ENCODE measurements around the gene PIK3AP1. TPM values are rescaled to one million over a fixed set of nuclear protein-coding genes. Genes with fewer than 3 reads are reported as not detected.

The PIK3AP1 gene
- total and polyA plus RNA-seq, 2 of the 13 experiments (the other 11 are each of a cell fraction or from before 2014, with no cell fraction given) = 3.6 to 13.8 TPM

DNA sequence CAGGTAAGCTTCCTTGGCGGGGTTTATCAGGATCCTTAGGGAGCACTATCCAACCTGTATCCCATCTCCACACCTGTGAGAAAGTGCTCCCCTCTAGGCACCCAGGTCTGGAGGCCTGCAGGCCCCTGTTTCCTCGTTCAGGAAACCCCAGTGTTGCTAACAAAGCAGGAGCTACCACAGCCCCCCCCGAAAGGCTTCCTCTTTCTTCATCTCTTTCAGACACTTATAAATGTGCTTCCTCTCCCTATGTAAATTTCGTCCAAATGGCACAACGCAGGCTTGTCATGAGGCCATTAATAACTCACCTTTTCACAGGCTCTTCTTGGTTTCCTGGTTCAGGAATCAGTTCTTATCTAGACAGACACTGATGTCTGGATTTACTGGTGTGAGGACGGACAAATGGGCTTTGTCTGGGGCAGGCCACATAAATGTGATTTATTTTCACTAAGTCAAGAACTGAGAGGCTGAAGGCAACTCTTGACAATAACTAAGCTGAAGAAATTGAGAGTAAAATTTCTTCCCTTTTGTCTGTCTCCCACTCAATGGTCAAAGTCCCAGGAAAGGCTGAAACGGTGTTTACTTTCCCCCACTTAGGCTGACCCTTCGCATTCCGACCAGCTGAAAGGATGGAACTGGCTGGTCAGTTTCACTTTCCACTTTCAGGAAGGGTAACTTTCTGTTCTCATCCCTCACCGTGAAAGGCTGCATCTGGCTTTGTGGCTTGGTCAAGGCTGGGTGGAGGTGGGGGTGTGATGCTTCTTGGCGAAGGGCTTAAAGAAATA is 46.8 kb downstream of the PIK3AP1 start (continued):
- TF ChIP-seq, protein P1, sequence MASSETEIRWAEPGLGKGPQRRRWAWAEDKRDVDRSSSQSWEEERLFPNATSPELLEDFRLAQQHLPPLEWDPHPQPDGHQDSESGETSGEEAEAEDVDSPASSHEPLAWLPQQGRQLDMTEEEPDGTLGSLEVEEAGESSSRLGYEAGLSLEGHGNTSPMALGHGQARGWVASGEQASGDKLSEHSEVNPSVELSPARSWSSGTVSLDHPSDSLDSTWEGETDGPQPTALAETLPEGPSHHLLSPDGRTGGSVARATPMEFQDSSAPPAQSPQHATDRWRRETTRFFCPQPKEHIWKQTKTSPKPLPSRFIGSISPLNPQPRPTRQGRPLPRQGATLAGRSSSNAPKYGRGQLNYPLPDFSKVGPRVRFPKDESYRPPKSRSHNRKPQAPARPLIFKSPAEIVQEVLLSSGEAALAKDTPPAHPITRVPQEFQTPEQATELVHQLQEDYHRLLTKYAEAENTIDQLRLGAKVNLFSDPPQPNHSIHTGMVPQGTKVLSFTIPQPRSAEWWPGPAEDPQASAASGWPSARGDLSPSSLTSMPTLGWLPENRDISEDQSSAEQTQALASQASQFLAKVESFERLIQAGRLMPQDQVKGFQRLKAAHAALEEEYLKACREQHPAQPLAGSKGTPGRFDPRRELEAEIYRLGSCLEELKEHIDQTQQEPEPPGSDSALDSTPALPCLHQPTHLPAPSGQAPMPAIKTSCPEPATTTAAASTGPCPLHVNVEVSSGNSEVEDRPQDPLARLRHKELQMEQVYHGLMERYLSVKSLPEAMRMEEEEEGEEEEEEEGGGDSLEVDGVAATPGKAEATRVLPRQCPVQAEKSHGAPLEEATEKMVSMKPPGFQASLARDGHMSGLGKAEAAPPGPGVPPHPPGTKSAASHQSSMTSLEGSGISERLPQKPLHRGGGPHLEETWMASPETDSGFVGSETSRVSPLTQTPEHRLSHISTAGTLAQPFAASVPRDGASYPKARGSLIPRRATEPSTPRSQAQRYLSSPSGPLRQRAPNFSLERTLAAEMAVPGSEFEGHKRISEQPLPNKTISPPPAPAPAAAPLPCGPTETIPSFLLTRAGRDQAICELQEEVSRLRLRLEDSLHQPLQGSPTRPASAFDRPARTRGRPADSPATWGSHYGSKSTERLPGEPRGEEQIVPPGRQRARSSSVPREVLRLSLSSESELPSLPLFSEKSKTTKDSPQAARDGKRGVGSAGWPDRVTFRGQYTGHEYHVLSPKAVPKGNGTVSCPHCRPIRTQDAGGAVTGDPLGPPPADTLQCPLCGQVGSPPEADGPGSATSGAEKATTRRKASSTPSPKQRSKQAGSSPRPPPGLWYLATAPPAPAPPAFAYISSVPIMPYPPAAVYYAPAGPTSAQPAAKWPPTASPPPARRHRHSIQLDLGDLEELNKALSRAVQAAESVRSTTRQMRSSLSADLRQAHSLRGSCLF (CRISPR knock-in tag; IDR thresholded peaks at IDR 0.05; ENCODE audit: borderline replicate concordance) = no peak
- TF ChIP-seq, protein P2, sequence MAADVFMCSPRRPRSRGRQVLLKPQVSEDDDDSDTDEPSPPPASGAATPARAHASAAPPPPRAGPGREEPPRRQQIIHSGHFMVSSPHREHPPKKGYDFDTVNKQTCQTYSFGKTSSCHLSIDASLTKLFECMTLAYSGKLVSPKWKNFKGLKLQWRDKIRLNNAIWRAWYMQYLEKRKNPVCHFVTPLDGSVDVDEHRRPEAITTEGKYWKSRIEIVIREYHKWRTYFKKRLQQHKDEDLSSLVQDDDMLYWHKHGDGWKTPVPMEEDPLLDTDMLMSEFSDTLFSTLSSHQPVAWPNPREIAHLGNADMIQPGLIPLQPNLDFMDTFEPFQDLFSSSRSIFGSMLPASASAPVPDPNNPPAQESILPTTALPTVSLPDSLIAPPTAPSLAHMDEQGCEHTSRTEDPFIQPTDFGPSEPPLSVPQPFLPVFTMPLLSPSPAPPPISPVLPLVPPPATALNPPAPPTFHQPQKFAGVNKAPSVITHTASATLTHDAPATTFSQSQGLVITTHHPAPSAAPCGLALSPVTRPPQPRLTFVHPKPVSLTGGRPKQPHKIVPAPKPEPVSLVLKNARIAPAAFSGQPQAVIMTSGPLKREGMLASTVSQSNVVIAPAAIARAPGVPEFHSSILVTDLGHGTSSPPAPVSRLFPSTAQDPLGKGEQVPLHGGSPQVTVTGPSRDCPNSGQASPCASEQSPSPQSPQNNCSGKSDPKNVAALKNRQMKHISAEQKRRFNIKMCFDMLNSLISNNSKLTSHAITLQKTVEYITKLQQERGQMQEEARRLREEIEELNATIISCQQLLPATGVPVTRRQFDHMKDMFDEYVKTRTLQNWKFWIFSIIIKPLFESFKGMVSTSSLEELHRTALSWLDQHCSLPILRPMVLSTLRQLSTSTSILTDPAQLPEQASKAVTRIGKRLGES (CRISPR knock-in tag; IDR thresholded peaks at IDR 0.05; ENCODE audit: borderline replicate concordance) = no peak
- no peak for TF ChIP-seq ZNF253 (CRISPR knock-in tag; IDR thresholded peaks at IDR 0.05; ENCODE audit: borderline replicate concordance)
- peak; percentile 57; the same call in 1 of the 2 replicates for TF ChIP-seq NAIF1 (CRISPR knock-in tag; IDR thresholded peaks at IDR 0.05; ENCODE audit: borderline replicate concordance)
- TF ChIP-seq WIZ (CRISPR knock-in tag; IDR thresholded peaks at IDR 0.05) = 0 out of 2 replicates have a peak, but pooled peaks have one; percentile 43
- TF ChIP-seq ZNF549 (CRISPR knock-in tag; IDR thresholded peaks at IDR 0.05) = no peak
- no peak for TF ChIP-seq ZNF598 (CRISPR knock-in tag; IDR thresholded peaks at IDR 0.05; ENCODE audit: borderline replicate concordance)
- 0 out of 2 replicates have a peak, but pooled peaks have one; percentile 15 for TF ChIP-seq ZNF121 (CRISPR knock-in tag; IDR thresholded peaks at IDR 0.05)
- no peak for TF ChIP-seq ZNF383 (CRISPR knock-in tag; IDR thresholded peaks at IDR 0.05; ENCODE audit: borderline replicate concordance)
- TF ChIP-seq, protein P3, sequence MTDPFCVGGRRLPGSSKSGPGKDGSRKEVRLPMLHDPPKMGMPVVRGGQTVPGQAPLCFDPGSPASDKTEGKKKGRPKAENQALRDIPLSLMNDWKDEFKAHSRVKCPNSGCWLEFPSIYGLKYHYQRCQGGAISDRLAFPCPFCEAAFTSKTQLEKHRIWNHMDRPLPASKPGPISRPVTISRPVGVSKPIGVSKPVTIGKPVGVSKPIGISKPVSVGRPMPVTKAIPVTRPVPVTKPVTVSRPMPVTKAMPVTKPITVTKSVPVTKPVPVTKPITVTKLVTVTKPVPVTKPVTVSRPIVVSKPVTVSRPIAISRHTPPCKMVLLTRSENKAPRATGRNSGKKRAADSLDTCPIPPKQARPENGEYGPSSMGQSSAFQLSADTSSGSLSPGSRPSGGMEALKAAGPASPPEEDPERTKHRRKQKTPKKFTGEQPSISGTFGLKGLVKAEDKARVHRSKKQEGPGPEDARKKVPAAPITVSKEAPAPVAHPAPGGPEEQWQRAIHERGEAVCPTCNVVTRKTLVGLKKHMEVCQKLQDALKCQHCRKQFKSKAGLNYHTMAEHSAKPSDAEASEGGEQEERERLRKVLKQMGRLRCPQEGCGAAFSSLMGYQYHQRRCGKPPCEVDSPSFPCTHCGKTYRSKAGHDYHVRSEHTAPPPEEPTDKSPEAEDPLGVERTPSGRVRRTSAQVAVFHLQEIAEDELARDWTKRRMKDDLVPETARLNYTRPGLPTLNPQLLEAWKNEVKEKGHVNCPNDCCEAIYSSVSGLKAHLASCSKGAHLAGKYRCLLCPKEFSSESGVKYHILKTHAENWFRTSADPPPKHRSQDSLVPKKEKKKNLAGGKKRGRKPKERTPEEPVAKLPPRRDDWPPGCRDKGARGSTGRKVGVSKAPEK (CRISPR knock-in tag; IDR thresholded peaks at IDR 0.05; ENCODE audit: borderline replicate concordance) = no peak
- TF ChIP-seq, protein P4, sequence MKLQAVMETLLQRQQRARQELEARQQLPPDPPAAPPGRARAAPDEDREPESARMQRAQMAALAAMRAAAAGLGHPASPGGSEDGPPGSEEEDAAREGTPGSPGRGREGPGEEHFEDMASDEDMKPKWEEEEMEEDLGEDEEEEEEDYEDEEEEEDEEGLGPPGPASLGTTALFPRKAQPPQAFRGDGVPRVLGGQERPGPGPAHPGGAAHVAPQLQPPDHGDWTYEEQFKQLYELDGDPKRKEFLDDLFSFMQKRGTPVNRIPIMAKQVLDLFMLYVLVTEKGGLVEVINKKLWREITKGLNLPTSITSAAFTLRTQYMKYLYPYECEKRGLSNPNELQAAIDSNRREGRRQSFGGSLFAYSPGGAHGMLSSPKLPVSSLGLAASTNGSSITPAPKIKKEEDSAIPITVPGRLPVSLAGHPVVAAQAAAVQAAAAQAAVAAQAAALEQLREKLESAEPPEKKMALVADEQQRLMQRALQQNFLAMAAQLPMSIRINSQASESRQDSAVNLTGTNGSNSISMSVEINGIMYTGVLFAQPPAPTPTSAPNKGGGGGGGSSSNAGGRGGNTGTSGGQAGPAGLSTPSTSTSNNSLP (IDR thresholded peaks at IDR 0.05; ENCODE audit: low read depth, low read length) = no peak
- TF ChIP-seq RBAK (CRISPR knock-in tag; IDR thresholded peaks at IDR 0.05) = no peak
- TF ChIP-seq, protein P5, sequence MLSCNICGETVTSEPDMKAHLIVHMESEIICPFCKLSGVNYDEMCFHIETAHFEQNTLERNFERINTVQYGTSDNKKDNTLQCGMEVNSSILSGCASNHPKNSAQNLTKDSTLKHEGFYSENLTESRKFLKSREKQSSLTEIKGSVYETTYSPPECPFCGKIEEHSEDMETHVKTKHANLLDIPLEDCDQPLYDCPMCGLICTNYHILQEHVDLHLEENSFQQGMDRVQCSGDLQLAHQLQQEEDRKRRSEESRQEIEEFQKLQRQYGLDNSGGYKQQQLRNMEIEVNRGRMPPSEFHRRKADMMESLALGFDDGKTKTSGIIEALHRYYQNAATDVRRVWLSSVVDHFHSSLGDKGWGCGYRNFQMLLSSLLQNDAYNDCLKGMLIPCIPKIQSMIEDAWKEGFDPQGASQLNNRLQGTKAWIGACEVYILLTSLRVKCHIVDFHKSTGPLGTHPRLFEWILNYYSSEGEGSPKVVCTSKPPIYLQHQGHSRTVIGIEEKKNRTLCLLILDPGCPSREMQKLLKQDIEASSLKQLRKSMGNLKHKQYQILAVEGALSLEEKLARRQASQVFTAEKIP (CRISPR knock-in tag; IDR thresholded peaks at IDR 0.05; ENCODE audit: borderline replicate concordance) = no peak
